ENCODE data around the gene TRIM56.
"Not testable (repeated sequence)": the region's sequence is repeated elsewhere in the genome, so short reads cannot be mapped to it uniquely, and the experiment has no call there.

The TRIM56 gene

GRCh38 chr7:101088858-101089529 lies 3.7 kb downstream of the TRIM56 start:
- no peak overlapping the region for H3K4me3 ChIP-seq (ENCODE audit: low read depth, low read length)
- DNase-seq (ENCODE audit: low read depth) = no peak

DNA sequence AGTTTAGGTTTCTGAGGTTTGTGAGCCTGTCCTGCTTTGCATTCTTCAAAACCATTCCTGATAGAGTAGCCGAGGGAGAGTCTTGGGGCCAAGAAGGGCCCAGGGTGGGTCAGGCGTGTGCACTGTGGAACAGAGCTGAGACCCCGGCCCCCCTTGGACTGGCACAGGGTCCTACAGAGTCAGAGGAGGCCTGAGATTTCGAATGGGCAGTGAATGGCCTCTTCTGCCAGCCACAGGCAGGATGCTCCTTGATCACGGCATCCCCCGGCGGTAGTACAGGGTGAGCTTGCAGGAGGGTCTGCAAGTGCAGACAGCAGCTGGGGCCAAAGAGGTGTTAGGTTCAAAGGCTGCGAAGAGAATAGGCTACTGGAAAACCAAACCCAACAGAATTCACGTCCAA lies 4.6 kb downstream of the TRIM56 start:
- DNase-seq (ENCODE audit: low read depth) = no peak
- H3K4me3 ChIP-seq (ENCODE audit: low read depth, low read length) = no peak overlapping the region

- H3K4me3 ChIP-seq (ENCODE audit: low read depth, low read length); DNase-seq (ENCODE audit: low read depth): not testable (repeated sequence)
These were observed 7.1 kb downstream of the TRIM56 start for GRCh38 chr7:101092266-101092905.

- no peak overlapping the region for H3K4me3 ChIP-seq (ENCODE audit: low read depth, low read length)
These were observed 8.6 kb downstream of the TRIM56 start for GRCh38 chr7:101093906-101094305.

DNA sequence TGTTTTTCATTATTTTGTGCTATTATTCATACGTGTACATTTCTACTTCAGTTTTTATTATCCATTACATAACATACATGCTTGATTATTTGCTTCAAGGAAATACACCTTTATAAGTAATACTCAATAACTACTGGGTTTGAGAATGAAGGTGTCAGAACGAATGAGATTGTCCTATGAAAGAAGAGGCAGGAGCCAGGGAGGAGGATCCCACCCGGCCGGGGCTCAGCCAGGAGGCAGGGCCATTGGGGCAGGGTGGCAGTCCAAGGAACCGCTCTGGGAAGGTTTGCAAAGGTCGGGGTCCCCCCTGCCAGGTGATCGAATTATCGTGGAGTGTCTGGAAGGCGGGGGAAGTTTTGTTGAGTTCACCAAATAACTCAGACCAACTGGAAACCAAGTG lies 9.1 kb downstream of the TRIM56 start:
- H3K4me3 ChIP-seq (ENCODE audit: low read depth, low read length) = no peak overlapping the region
- DNase-seq (ENCODE audit: low read depth) = no peak

More at GRCh38 chr7:101093906-101094305, 8.6 kb downstream of the TRIM56 start:
- no peak for DNase-seq (ENCODE audit: low read depth)

GRCh38 chr7:101094791-101095375 lies 9.6 kb downstream of the TRIM56 start:
- no peak overlapping the region for H3K4me3 ChIP-seq (ENCODE audit: low read depth, low read length)
- no peak for DNase-seq (ENCODE audit: low read depth)

- no peak for DNase-seq (ENCODE audit: low read depth)
These were observed 11.2 kb downstream of the TRIM56 start for GRCh38 chr7:101096331-101096956.

DNA sequence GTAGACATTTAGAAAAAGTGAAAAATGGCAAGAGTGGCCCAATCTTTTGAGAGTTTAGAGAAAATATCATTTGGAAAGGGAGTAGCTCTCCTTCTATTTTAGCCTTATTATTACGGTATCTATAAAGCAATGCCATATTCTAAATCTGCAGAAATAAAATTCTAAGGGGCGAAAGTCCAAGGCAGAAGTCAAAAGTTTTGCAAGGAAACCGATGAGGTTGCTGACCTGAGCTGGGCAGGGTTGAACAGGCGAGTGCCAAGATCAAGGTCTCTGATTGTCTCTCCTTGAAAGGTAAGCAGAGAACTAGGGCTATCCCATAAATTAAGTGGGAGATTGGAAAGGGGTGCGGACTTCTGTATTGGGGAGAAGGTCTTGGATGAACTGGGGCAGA lies 11.7 kb downstream of the TRIM56 start:
- DNase-seq (ENCODE audit: low read depth) = no peak
- no peak overlapping the region for H3K4me3 ChIP-seq (ENCODE audit: low read depth, low read length)

More at GRCh38 chr7:101096331-101096956, 11.2 kb downstream of the TRIM56 start:
- H3K4me3 ChIP-seq (ENCODE audit: low read depth, low read length) = no peak overlapping the region

DNA sequence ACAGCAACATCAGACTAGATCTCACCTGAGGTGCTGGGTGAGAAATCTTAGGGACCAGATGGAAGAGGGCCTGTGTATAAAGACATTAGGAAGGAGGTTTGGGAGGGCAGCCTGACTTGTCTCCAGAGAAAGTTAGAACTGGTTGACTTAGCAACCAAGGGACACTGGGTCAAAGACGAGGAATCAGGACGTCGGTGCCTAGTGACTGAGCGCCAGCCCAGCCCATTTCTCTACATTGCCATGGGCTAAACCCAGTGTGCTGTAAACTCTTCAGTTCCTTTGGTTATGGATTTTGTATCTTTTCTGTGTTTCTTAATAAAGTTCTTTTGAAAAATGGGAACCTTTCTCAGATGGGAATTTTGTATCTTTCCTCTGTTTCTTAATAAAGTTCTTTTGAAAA lies 12.3 kb downstream of the TRIM56 start:
- no peak overlapping the region for H3K4me3 ChIP-seq (ENCODE audit: low read depth, low read length)

DNA sequence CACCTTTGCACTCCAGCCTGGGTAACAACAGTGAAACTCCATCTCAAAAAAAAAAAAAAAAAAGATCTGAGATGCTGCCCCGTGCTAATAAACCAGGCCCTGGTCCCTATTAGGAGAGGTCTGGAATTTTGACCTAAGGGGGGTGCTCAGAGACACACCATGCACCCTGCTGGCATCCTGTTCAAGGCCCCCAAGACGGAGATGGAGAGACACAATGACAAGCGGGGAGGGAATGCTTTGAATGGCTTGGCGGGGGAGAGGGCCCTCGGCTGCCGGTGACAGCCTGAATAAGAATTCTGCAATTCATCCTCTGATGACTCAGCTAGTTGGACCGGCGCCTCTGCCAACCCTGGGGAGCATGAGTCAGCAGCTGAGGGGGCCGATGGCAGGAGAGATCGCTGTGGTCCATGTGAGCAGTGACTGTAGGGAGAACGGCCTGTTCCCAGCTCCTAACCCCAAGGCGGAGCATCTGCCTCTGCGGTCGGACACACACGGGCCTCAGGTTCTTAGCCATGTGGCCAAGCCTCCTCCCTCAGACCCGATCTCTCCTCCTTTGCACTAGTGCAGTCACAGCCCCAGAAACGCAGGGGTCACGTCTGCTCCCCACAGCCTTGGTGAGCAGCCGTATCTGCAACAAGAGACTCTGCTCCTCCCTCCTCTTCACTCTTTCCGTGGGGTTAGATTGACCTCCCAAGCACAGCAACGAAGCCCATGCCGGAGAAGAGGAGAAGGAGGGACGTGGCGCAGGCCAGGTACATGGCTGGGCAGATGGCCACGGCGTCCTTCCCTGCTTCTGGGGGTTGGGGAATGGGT lies 14.9 kb downstream of the TRIM56 start:
- H3K4me3 ChIP-seq (ENCODE audit: low read depth, low read length) = peak overlapping the region; percentile 29
- peak; percentile 100 for DNase-seq (ENCODE audit: low read depth)

More for the DNA sequence above, 12.3 kb downstream of the TRIM56 start:
- no peak for DNase-seq (ENCODE audit: low read depth)

- peak overlapping the region; percentile 29 for H3K4me3 ChIP-seq (ENCODE audit: low read depth, low read length)
- DNase-seq (ENCODE audit: low read depth) = no peak
These were observed 15.9 kb downstream of the TRIM56 start for GRCh38 chr7:101100858-101101847.

- H3K4me3 ChIP-seq (ENCODE audit: low read depth, low read length) = no peak overlapping the region
- no peak for DNase-seq (ENCODE audit: low read depth)
These were observed 16.7 kb downstream of the TRIM56 start for GRCh38 chr7:101102026-101102425.

DNA sequence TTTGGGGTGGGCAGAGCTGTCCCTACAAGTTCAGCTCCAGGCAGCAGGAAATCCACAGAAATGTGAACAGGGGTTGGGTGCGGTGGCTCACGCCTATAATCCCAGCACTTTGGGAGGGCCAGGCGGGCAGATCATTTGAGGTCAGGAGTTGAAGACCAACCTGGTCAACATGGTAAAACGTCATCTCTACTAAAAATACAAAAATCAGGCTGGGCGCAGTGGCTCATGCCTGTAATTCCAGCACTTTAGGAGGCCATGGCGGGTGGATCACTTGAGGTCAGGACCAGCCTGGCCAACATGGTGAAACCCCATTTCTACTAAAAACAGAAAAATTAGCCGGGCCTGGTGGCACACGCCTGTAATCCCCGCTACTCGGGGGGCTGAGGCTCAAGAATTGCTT lies 18.4 kb downstream of the TRIM56 start:
- DNase-seq (ENCODE audit: low read depth); H3K4me3 ChIP-seq (ENCODE audit: low read depth, low read length): not testable (repeated sequence)

GRCh38 chr7:101104193-101104713 lies 19.0 kb downstream of the TRIM56 start:
- no peak overlapping the region for H3K4me3 ChIP-seq (ENCODE audit: low read depth, low read length)
- DNase-seq (ENCODE audit: low read depth) = no peak

DNA sequence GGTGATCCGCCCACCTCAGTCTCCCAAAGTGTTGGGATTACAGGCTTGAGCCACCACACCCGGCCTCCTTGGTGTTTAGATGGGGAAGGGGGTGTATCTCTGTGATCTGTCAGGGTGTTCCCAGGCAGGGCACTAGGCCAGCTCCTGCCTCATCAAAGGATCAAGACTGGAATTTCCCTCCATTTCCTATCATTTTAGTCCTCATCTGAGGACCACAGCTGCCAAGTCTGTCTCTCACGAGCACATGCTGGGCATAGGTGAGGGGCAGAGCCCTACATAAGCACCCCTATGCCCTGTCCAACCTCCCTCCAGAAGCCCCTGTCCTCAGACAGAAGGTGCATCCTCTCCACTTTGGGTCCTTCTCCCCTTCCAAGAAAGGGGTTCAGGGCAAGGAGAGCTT lies 19.5 kb downstream of the TRIM56 start:
- DNase-seq (ENCODE audit: low read depth) = no peak
- no peak overlapping the region for H3K4me3 ChIP-seq (ENCODE audit: low read depth, low read length)

DNA sequence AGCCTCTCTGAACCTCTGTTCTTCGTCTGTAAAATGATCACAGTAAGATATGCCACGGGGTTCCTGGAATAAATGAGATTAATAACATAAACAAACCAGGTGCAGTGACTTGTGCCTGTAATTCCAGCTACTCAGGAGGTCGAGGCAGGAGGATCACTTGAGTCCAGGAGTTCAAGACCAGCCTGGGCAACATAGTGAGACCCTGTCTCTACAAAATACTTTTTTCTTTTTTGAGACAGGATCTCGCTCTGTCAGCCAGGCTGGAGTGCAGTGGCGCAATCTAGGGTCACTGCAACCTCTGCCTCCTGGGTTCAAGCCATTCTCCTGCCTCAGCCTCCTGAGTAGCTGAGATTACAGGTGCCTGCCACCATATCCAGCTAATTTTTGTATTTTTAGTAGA lies 20.0 kb downstream of the TRIM56 start:
- DNase-seq (ENCODE audit: low read depth); H3K4me3 ChIP-seq (ENCODE audit: low read depth, low read length): not testable (repeated sequence)

DNA sequence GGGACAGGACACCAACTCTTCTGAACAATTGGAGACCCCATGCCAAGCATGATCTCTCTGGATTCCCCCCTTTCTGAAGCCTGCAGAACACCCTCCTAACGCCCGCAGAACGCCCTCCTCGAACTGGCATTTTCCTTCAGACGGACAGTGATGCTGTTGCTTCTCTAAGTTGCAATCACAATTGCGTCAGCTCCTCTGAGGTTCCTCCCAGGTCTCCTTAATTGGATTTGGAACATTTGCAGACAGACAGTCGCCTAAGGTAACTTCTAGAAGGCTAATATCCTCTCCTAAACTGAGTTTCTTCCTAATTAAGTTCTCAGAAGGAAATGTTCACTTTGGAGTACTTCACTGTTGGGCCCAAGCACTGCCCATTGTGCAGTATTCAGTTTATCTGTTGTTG lies 21.1 kb downstream of the TRIM56 start:
- H3K4me3 ChIP-seq (ENCODE audit: low read depth, low read length) = no peak overlapping the region
- DNase-seq (ENCODE audit: low read depth) = no peak

GRCh38 chr7:101108330-101108857 lies 23.1 kb downstream of the TRIM56 start:
- DNase-seq (ENCODE audit: low read depth) = no peak
- no peak overlapping the region for H3K4me3 ChIP-seq (ENCODE audit: low read depth, low read length)

Measured in skeletal muscle cell (primary cell).